ENCODE results near the gene MAP2K3.
"Not testable (repeated sequence)": the region's sequence is repeated elsewhere in the genome, so short reads cannot be mapped to it uniquely, and the experiment has no call there.

Gene MAP2K3

DNA sequence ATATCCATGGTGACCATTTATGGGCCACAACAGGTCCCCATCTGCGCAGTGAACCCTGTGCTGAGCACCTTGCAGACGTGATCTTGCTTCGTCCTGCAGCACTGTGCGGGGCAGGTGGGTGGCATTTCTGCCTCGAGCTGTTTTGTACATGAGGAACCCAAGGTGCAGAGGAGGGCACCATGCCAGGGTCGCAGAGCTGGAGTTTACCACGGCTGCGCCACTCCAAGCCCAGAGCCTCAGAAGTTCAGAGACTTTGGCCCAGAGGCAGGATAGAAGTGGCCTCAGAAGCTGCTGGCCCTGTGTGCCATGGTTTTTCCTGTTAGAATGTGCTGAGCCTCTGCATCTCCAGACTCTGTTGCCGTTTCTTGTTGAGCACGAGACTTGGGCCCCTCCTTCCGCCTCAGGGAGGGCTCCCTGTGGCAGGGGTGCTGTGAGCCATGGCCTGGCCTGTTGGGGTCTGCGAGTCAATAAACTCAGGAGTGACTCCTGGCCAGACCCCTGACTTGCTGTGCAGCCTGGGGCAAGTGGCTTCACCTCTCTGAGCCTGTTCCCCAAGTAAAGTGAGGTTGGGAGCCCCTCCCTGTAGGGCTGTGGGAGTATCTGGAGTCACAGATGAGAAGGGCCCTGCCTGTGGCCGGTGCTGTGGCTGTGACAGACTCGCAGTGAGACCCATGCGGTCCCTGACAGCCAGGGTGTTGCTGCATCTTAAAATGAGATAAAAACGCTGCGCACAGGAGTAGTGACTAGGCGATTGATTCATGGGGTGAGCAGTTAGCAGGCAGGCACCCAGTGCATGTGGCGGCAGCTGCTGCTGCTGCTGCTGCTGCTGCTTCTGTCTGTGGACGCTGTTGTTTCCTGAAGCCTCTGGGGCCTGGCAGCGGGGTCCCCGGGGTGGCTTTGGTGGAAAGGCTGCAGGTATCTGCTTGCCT, 11.8 kb downstream of the MAP2K3 start:
- FAIRE-seq (peak; percentile 20), DNase-seq (ENCODE audit: low spot score) (no peak)

- DNase-seq (ENCODE audit: low spot score) (no peak), FAIRE-seq (peak; percentile 93)
These were observed 12.6 kb downstream of the MAP2K3 start for GRCh38 chr17:21297026-21297520.

DNA sequence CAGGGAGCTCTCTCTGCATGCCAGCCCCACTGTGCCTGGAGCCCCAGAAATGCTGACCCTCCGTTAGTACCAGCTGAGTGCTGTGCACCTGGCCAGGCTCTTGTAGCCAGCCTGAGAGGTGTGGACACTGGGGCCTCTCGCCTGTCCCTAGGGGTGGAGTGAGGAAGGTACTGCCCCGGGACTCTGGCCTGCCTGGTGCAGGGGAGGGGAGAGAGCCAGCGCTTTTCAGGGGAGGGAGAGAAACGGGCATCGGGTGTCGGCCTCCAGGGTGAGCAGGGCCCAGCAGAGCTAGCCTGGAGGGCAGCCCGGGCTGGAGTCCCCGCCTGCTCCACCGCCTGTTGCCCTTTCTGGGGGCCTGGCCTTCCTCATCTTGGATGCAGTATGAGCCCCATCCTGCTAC, 13.1 kb downstream of the MAP2K3 start:
- FAIRE-seq (no peak), DNase-seq (ENCODE audit: low spot score) (no peak)

DNA sequence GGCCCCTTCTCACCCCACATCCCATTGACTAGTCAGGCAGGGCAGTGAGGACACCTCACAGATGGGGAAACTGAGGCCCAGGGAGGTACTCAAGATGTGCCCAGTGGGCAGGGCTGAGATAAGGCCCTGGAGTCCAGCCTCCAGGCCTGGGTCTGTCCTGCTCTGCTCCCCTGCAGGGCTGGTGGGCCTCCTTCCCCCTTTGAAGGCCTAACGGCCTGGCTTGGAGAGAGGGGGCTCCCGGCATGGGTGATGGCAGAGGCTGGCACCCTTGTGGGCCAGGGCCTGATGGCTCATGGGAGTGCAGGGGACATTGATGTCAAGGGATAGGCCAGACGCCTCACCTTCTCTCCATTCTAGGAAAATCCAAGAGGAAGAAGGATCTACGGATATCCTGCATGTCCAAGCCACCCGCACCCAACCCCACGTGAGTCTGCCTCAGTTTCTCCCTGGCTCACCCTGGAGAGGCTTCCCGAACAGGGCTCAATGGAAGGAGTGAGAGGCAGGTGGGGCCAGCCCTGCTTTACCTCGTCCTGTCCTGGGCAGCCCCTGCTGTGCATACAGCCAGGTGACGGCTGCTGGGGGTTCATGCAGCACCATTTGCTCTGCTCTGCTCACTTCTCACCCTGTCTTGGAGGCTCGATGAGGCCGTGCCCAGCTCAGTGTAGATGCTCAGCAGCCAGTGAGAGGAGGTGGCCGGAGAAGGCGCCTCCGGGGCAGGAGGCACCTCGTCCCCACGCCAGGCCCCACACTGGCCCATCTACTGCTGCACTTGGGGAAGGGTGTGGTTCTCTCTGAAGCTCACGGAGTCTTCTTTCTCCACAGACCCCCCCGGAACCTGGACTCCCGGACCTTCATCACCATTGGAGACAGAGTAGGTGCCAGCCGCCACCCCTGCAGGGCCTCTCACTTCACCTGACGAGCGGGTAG, 13.8 kb downstream of the MAP2K3 start:
- DNase-seq (ENCODE audit: low spot score) (no peak), FAIRE-seq (peak; percentile 35)

- no peak for DNase-seq (ENCODE audit: low spot score)
- no peak for FAIRE-seq
These were observed 14.5 kb downstream of the MAP2K3 start for GRCh38 chr17:21298983-21299519.

- peak; percentile 93 for FAIRE-seq
- DNase-seq (ENCODE audit: low spot score) = no peak
These were observed 15.6 kb downstream of the MAP2K3 start for GRCh38 chr17:21299981-21300600.

DNA sequence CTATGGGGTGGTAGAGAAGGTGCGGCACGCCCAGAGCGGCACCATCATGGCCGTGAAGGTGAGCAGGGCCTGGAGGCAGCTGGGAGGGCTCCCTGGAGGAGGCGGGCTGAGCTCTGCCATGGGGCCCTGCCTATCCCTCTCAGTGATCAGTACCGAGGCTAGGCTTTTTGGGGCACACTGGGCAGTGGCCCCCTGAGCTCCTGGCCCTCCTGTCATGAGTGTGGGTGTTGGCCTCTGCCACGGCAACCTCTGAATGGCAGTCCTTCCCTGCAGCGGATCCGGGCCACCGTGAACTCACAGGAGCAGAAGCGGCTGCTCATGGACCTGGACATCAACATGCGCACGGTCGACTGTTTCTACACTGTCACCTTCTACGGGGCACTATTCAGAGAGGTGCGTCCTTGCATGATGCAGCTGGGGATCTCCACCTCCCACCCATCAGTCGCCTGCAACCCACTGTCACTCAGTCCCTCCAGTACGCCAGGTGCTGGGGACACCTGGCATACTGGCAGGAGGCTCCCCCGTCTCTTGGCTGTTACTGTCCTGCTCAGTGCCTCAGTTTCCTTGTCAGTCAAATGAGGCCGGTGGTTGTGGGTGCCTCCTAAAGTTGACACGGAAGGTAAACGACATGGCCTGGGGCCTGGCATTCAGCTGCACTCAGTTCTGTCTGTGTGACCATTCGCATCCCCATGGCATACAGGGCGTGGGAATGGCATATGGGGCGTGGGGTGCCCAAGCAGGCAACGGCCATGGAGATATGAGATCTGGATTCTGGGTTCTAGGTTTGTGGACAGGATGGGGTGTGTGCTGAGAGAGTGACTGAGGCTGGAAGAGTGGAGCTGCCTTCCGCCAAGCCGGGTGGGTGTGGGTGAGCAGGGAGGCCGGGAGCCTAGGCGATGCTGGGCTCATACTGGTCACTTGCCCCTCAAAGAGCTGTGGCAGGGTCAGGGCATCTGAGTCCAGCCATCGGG, 16.4 kb downstream of the MAP2K3 start:
- FAIRE-seq = peak; percentile 66

GRCh38 chr17:21301593-21302550, 17.4 kb downstream of the MAP2K3 start:
- no peak for FAIRE-seq
- no peak for DNase-seq (ENCODE audit: low spot score)

More for the DNA sequence above, 16.4 kb downstream of the MAP2K3 start:
- DNase-seq (ENCODE audit: low spot score) = no peak

DNA sequence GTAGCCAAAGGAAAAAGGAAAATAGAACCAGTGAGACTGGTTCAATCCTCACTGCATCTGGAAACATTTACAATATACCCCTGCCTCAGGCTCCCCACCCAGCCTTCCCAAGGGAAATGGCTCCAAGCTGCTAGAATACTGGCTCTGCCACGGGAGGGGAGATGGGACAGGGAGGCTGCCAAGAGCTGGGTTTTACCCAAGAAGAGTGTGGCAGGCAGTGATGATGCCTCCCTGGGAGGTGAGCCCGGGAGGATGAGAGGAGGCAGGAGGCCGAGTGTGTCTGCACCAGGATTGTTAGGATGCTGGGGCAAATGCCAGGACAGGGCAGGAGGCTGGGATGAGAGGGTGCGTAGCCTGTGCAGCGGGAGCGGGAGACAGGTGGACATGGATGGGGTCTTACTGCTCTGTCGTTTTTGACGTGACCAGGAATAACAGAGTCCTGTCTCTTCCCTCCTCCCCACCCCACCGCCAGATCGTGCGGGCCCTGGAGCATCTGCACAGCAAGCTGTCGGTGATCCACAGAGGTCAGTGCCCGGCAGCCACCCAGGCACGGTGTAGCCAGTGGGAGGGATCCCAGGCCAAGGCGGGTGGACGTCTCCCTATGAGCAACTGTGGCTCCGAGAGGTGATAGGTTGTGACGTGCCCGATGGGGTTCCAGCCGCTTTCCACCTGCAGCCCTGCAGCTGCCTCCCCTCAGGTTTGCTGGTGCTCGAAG, 18.4 kb downstream of the MAP2K3 start:
- peak; percentile 20 for FAIRE-seq
- no peak for DNase-seq (ENCODE audit: low spot score)

DNA sequence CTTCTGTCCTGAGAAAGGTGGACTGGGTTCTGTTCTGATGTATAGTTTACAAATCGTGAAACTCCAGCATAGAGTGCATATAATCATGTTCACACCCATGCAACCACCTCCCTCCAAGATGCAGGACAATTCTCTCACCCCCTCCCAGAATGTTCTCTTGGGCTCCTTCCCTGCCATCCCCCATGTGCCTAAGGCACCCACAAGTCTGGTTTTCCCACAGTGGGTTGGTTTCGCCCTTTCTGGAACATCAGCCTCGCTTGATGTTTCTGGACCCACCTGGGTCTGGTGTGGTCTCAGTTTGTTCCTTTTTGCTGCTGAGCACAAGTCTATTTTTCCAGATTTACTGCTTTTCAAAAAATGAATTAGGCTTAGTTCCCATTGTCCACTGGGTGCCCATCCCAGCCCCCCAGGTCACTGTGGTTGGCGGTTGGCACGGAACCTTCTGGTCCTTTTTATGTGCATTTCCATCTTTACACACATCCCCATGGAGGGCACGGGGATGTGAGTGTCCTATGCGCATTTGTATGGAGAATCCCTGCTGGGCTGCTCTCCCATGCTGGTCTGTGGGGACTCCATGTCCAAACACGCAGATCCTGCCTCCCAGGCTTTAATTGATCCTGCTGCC, 19.0 kb downstream of the MAP2K3 start:
- FAIRE-seq = no peak

GRCh38 chr17:21304091-21304490, 19.6 kb downstream of the MAP2K3 start:
- DNase-seq (ENCODE audit: low spot score) (no peak), FAIRE-seq (no peak)

More for the DNA sequence above, 19.0 kb downstream of the MAP2K3 start:
- DNase-seq (ENCODE audit: low spot score) = no peak

DNA sequence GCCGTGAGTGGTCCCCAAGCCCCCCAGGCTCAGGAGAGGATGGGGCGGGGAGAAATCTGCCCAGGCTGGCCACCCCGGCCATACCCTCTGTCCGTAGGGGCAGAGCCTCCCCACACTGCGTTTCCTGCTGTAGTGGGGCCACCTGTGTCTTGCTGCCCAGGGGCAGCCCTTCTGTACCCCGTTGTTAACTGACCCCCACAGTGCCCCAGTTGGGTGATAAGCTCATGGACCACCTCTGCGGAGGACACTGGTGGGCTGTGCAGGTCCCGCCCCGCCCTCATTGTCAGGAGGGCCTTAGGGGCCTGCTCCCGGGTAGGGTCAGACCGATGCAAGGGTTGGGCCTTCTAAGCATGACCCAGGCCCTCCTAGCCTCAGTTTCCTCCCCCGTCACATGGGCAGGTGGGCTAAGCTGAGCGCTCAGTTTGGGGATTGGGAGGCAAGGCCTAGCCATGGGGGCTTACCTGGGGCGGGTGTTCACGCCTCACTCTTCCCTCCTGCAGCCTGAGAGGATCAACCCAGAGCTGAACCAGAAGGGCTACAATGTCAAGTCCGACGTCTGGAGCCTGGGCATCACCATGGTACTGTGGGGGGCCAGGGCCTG, 20.1 kb downstream of the MAP2K3 start:
- DNase-seq (ENCODE audit: low spot score) = not testable (repeated sequence)
- FAIRE-seq = peak; percentile 50

DNA sequence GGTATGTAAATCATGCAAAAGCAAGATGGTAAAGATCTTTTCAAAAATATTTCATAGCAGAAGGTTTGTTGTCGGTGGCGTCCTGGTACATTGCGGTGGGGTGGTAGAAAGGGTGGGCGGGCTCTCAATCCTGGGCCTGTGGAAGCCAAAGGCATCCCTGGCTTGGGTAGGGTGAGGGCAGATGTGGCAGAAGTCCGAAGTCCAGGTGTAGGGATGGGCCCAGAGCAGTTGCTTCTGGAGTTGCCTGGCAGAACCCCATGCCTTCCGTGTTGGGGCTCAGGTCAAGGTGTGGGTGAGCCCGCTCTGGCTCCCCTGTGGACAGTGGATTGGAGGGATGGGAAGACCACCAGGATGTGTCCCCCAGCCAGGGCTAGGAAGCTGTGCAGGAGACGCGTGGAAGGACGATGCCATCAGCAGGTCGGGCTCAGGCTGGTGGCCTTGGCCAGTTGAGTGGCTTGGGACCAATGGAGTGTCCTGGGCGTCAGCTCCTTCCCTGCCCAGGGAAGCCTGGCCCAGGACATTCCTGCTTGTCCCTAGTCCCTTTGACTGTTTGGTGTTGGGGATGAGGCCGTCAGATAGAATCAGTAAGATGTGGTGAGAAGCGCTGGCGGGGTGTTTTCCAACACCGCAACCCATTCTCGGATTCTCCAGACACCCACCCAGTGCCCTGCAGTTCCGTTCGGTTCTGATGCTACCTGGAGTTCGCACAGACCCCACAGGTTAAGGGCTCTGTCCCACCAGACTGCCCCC, 21.1 kb downstream of the MAP2K3 start:
- peak; percentile 84 for FAIRE-seq
- not testable (repeated sequence) for DNase-seq (ENCODE audit: low spot score)

DNA sequence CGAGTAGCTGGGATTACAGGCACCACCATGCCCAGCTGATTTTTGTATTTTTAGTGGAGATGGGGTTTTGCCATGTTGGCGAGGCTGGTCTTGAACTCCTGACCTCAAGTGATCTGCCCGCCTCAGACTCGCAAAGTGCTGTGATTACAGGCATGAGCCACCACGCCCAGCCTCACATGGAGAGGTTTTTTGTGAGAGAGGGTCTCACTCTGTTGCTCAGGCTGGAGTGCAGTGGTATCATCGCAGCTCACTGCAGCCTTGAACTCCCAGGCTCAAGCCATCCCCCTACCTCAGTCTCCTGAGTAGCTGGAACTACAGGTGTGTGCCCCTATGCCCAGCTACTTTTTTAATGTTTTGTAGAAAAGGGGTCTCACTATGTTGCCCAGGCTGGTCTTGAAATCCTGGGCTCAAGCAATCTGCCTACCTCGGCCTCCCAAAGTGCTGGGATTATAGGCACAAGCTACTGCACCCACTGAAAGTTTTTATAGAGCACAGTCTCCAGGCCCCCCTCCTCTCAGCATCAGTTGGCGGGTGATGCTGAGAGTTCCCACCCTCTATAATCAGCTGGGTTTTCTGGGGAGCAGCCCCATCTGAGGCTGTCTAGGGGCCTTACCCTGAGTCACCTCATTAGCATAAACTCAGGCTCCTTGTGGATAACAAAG, 22.2 kb downstream of the MAP2K3 start:
- FAIRE-seq; DNase-seq (ENCODE audit: low spot score): not testable (repeated sequence)

DNA sequence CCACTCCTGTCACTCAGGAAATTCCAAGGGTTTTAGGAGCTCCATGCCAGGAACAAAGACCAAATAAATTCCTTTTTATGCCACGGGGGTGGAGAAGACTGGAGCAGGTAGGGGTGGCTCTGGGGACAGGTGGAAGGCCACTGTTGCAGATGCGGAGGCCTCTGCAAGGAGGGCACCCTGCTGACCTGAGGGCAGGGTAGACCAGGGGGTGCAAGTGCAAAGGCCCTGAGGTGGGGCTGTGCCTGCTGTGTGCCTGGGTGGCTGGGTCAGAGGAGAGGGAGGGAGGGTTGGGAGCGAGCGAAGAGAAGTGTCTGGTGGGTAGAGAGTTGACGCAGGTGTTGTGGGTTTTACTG, 22.7 kb downstream of the MAP2K3 start:
- DNase-seq (ENCODE audit: low spot score); FAIRE-seq: not testable (repeated sequence)

DNA sequence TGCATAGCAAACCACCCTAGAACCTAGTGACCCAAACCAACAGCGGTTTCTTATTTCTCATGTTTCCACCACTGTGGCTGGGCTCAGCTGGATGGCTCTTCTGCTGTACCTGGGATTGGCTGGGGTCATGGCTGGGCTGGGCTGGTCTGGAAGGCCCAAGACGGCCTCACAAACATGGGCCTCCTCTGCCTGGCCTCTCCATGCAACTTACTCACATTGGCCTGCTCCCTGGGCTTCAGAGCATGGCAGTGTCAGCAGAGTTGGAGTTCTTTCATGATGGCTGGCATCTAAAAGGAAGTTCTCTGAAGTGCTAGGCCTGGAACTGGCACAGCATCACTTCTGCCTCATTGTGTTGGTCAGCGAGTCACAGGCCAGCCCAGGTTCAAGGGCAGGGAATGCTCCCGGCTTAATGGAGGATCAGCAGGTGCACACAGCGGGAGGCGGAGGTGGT, 24.4 kb downstream of the MAP2K3 start:
- DNase-seq (ENCODE audit: low spot score); FAIRE-seq: not testable (repeated sequence)
